ENCODE measurements around the gene SEMA5B.

The SEMA5B gene

GRCh38 chr3:122923611-122924010 lies 104.0 kb downstream of the SEMA5B start:
- DNase-seq, result no peak

GRCh38 chr3:122921791-122922651 lies 105.5 kb downstream of the SEMA5B start:
- DNase-seq, result no peak

GRCh38 chr3:122920986-122921385 lies 106.6 kb downstream of the SEMA5B start:
- no peak for DNase-seq

GRCh38 chr3:122919291-122919610 lies 108.3 kb downstream of the SEMA5B start:
- DNase-seq, result no peak

- DNase-seq, result no peak
Observed at GRCh38 chr3:122918576-122919290, 108.8 kb downstream of the SEMA5B start.

GRCh38 chr3:122917412-122917811 lies 110.2 kb downstream of the SEMA5B start:
- no peak for DNase-seq

- DNase-seq, result no peak
Observed at GRCh38 chr3:122916580-122916979, 111.0 kb downstream of the SEMA5B start.

- no peak for DNase-seq
Observed at GRCh38 chr3:122916084-122916483, 111.5 kb downstream of the SEMA5B start.

GRCh38 chr3:122915300-122916055 lies 112.1 kb downstream of the SEMA5B start:
- DNase-seq, result no peak

GRCh38 chr3:122913539-122914100 lies 113.9 kb downstream of the SEMA5B start:
- no peak for DNase-seq

- DNase-seq, result no peak
Observed at GRCh38 chr3:122912772-122913538, 114.6 kb downstream of the SEMA5B start.

- DNase-seq, result no peak
Observed at GRCh38 chr3:122911901-122912300, 115.7 kb downstream of the SEMA5B start.

GRCh38 chr3:122908251-122908650 lies 119.3 kb downstream of the SEMA5B start:
- DNase-seq, result no peak

- no peak for DNase-seq
Observed at GRCh38 chr3:122907471-122907870, 120.1 kb downstream of the SEMA5B start.

GRCh38 chr3:122903171-122903570 lies 124.4 kb downstream of the SEMA5B start:
- DNase-seq, result no peak

GRCh38 chr3:122902326-122902725 lies 125.2 kb downstream of the SEMA5B start:
- no peak for DNase-seq

GRCh38 chr3:122898298-122898697 lies 129.3 kb downstream of the SEMA5B start:
- DNase-seq, result no peak

GRCh38 chr3:122893754-122894668 lies 133.6 kb downstream of the SEMA5B start:
- no peak for DNase-seq

- DNase-seq, result no peak
Observed at GRCh38 chr3:122893282-122893681, 134.3 kb downstream of the SEMA5B start.

GRCh38 chr3:122892118-122892960 lies 135.2 kb downstream of the SEMA5B start:
- DNase-seq, result no peak

Data from cortex of kidney (tissue), 1 donor.